Parathyroid adenoma (tissue), 2 donors: ENCODE results near the gene STT3B.

Experiments used
- H2AFZ ChIP-seq: fragments of 300-600 bp; sonication (generic); one replicate; pipeline ENCODE4 v1.7.0; 2017; ENCODE audit warnings: antibody characterized with exemption, mild to moderate bottlenecking
- H3K27ac ChIP-seq: fragments of 300-600 bp; sonication (generic); one replicate; pipeline ENCODE4 v1.7.0; 2017
- H3K27me3 ChIP-seq: fragments of 300-600 bp; sonication (generic); one replicate; pipeline ENCODE4 v1.7.0; 2017; ENCODE audit warnings: low read length; ENCODE audit not compliant: control insufficient read depth, insufficient read depth
- H3K36me3 ChIP-seq: fragments of 300-600 bp; sonication (generic); one replicate; pipeline ENCODE4 v1.7.0; 2017; ENCODE audit warnings: low read length; ENCODE audit not compliant: control insufficient read depth, insufficient read depth
- H3K4me1 ChIP-seq: fragments of 300-600 bp; sonication (generic); one replicate; pipeline ENCODE4 v1.7.0; 2017; ENCODE audit warnings: control low read depth
- H3K4me2 ChIP-seq: fragments of 300-600 bp; sonication (generic); one replicate; pipeline ENCODE4 v1.7.0; 2017; ENCODE audit warnings: low read length
- H3K4me3 ChIP-seq: fragments of 300-600 bp; sonication (generic); one replicate; pipeline ENCODE4 v1.7.0; 2017; ENCODE audit warnings: low read depth, low read length
- H3K79me2 ChIP-seq: fragments of 300-600 bp; sonication (generic); one replicate; pipeline ENCODE4 v1.7.0; 2017; ENCODE audit warnings: control low read depth
- H3K9ac ChIP-seq: fragments of 300-600 bp; sonication (generic); one replicate; pipeline ENCODE4 v1.7.0; 2017; ENCODE audit warnings: mild to moderate bottlenecking
- H3K9me3 ChIP-seq: fragments of 300-600 bp; sonication (generic); one replicate; pipeline ENCODE4 v1.7.0; 2017; ENCODE audit warnings: low read length; ENCODE audit not compliant: control insufficient read depth
- TF ChIP-seq, protein P1 (sequence below): fragments of 300-600 bp; sonication (generic); IDR thresholded peaks from one replicate; pipeline ENCODE4 v1.7.0; 2017; ENCODE audit warnings: antibody characterized with exemption, mild to moderate bottlenecking
- donor health status: primary hyperparathyroidism.

The STT3B gene

GRCh38 chr3:31606453-31606852, 73.7 kb downstream of the STT3B start:
- no peak overlapping the region for H3K9ac ChIP-seq

DNA sequence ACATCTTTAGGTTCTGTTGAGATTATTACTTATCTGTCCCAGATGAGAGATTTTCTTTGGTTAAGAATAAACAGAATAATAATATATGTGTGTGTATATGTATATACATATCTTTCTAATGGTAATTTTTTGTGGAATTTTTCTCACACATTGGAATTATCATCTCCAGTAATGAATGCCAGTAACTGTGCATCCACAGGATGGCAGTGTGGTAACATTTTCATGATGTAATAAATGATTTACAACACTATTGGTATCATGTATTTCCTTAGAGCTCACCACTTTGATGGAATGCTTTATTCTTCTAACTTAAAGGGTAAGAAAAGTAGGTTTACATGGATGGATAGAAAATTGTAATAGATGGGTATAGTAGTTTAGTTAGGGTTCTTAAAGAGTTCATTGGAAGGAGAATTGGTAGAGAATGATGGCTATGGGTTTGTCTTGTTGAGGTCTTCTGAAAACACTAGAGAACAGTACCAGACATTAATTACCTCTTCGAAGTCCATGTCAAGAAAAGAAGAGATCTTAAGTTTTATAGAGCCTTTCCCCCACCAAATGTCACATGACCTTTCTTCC, 78.1 kb downstream of the STT3B start:
- TF ChIP-seq, protein P1, sequence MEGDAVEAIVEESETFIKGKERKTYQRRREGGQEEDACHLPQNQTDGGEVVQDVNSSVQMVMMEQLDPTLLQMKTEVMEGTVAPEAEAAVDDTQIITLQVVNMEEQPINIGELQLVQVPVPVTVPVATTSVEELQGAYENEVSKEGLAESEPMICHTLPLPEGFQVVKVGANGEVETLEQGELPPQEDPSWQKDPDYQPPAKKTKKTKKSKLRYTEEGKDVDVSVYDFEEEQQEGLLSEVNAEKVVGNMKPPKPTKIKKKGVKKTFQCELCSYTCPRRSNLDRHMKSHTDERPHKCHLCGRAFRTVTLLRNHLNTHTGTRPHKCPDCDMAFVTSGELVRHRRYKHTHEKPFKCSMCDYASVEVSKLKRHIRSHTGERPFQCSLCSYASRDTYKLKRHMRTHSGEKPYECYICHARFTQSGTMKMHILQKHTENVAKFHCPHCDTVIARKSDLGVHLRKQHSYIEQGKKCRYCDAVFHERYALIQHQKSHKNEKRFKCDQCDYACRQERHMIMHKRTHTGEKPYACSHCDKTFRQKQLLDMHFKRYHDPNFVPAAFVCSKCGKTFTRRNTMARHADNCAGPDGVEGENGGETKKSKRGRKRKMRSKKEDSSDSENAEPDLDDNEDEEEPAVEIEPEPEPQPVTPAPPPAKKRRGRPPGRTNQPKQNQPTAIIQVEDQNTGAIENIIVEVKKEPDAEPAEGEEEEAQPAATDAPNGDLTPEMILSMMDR = peak; percentile 33
- Histone ChIP-seq H3K79me2 (peaks cover 19% of the 10 kb centered on the region), H3K36me3 (no peaks in the 10 kb centered on the region), H3K27ac (no peak overlapping the region), H3K4me1 (no peaks in the 10 kb centered on the region), H3K9ac (no peak overlapping the region), H3K9me3 (no peaks in the 10 kb centered on the region), H3K4me2 (no peak overlapping the region), H3K4me3 (no peak overlapping the region), H3K27me3 (no peaks in the 10 kb centered on the region), H2AFZ (no peak overlapping the region)

More at GRCh38 chr3:31606453-31606852, 73.7 kb downstream of the STT3B start:
- no peaks in the 10 kb centered on the region for H3K9me3 ChIP-seq
- no peak overlapping the region for H2AFZ ChIP-seq
- no peak overlapping the region for H3K27ac ChIP-seq
- TF ChIP-seq, protein P1 = no peak
- no peak overlapping the region for H3K4me2 ChIP-seq
- H3K4me3 ChIP-seq = no peak overlapping the region
- no peaks in the 10 kb centered on the region for H3K4me1 ChIP-seq
- no peaks in the 10 kb centered on the region for H3K27me3 ChIP-seq
- peaks cover 2% of the 10 kb centered on the region for H3K36me3 ChIP-seq
- peaks cover 19% of the 10 kb centered on the region for H3K79me2 ChIP-seq

- Histone ChIP-seq H3K4me1 (no peaks in the 10 kb centered on the region), H2AFZ (no peak overlapping the region), H3K9me3 (no peaks in the 10 kb centered on the region), H3K27me3 (no peaks in the 10 kb centered on the region), H3K27ac (no peak overlapping the region), H3K36me3 (no peaks in the 10 kb centered on the region), H3K4me3 (no peak overlapping the region), H3K4me2 (no peak overlapping the region), H3K9ac (no peak overlapping the region), H3K79me2 (peaks cover 5% of the 10 kb centered on the region)
- TF ChIP-seq, protein P1 = no peak
Measured at GRCh38 chr3:31613177-31613576, 80.5 kb downstream of the STT3B start.

GRCh38 chr3:31613654-31614053, 80.9 kb downstream of the STT3B start:
- H3K79me2 ChIP-seq = peaks cover 5% of the 10 kb centered on the region
- TF ChIP-seq, protein P1 = no peak
- H3K4me1 ChIP-seq = no peaks in the 10 kb centered on the region
- no peak overlapping the region for H3K27ac ChIP-seq
- H3K4me3 ChIP-seq = no peak overlapping the region
- no peak overlapping the region for H2AFZ ChIP-seq
- H3K27me3 ChIP-seq = no peaks in the 10 kb centered on the region
- H3K9ac ChIP-seq = no peak overlapping the region
- no peak overlapping the region for H3K4me2 ChIP-seq
- H3K9me3 ChIP-seq = no peaks in the 10 kb centered on the region
- no peaks in the 10 kb centered on the region for H3K36me3 ChIP-seq

DNA sequence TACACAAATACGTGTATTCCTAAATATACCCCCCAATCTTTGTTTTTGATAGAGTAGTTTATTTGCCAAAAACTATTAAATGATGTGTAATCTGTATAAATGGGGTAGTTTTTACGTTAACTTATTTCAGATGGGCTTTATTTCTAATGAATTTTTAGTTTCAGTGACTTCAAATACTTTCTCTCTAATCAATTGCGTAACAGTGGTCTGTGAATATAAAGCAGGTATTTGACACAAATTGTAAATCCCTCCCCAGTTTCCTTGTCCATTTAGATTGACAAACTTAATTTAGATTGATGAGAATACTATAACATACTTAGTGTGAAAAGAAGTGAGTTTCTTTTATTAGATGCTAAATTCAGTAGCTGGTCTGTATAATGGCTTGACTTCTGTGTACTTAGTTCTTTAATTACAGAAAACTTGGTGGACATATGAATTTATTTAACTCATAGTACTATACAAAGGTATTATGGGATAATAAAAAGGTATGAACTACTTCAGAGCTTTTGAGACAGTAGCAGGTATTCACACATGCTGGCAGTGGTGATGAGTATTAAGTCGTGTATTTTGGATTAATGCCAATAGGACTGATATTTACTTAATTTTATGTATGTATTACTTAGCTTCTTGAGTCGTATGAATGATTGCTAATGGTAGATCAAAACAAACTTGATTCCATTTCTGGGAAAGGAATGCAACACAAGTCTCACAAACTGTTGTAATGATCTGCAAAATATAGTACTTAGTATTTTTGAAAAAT, 81.6 kb downstream of the STT3B start:
- H3K4me2 ChIP-seq = no peak overlapping the region
- H3K9me3 ChIP-seq = no peaks in the 10 kb centered on the region
- peaks cover 2% of the 10 kb centered on the region for H3K36me3 ChIP-seq
- H3K27me3 ChIP-seq = no peaks in the 10 kb centered on the region
- no peak overlapping the region for H3K4me3 ChIP-seq
- no peak overlapping the region for H3K9ac ChIP-seq
- no peak overlapping the region for H3K27ac ChIP-seq
- TF ChIP-seq, protein P1 = no peak
- peaks cover 5% of the 10 kb centered on the region for H3K79me2 ChIP-seq
- no peaks in the 10 kb centered on the region for H3K4me1 ChIP-seq
- no peak overlapping the region for H2AFZ ChIP-seq
